Measurements from ENCODE around the gene C17orf78.

GRCh38 chr17:37386462-37386861 lies 10.7 kb downstream of the C17orf78 start:
- no peak for TF ChIP-seq YY1 (IDR thresholded peaks at IDR 0.05; ENCODE audit: insufficient read depth, insufficient read length)
- TF ChIP-seq SUZ12 (IDR thresholded peaks at IDR 0.05; ENCODE audit: extremely low read depth, insufficient read depth, insufficient read length): no peak
- TF ChIP-seq ZNF274 (IDR thresholded peaks at IDR 0.05; ENCODE audit: low read depth, low read length): no peak

Data from NT2/D1 (cell line).